Measurements from ENCODE around the gene PBX4.

- no peak for TF ChIP-seq GATA2 (IDR thresholded peaks at IDR 0.05; ENCODE audit: low read depth, low read length)
- TF ChIP-seq GATA3 (IDR thresholded peaks at IDR 0.05; ENCODE audit: low read depth, low read length) = no peak
These were observed 55.7 kb downstream of the PBX4 start for GRCh38 chr19:19562665-19563347.

Measured in SH-SY5Y (cell line).